GM23248 (cell line): ENCODE measurements around the gene ATE1. TPM values are rescaled to one million over a fixed set of nuclear protein-coding genes. Genes with fewer than 3 reads are reported as not detected.

ENCODE experiments used
- DNase-seq: peaks from one replicate; pipeline ENCODE4 v3.0.0-alpha.2; 2015
- H2AFZ ChIP-seq: fragments of 200-600 bp; sonication (generic); 2 replicates; pipeline ENCODE4 v1.6.1; 2016; ENCODE audit warnings: antibody characterized with exemption
- H3F3A ChIP-seq: fragments of 200-600 bp; sonication (generic); 2 replicates; pipeline ENCODE4 v1.6.1; 2016; ENCODE audit warnings: mild to moderate bottlenecking, antibody characterized with exemption, mixed run types; ENCODE audit not compliant: insufficient read depth
- H3K27ac ChIP-seq: fragments of 200-600 bp; sonication (generic); 2 replicates; pipeline ENCODE4 v1.5.1; 2016; ENCODE audit warnings: mild to moderate bottlenecking
- H3K27me3 ChIP-seq: fragments of 200-600 bp; sonication (generic); replicated peaks from 2 replicates; pipeline ENCODE4 v1.6.1; 2016; ENCODE audit warnings: mild to moderate bottlenecking; ENCODE audit not compliant: insufficient read depth
- H3K36me3 ChIP-seq: fragments of 200-600 bp; sonication (generic); 2 replicates; pipeline ENCODE4 v1.6.1; 2016; ENCODE audit warnings: low read depth, mild to moderate bottlenecking
- H3K4me1 ChIP-seq: fragments of 200-600 bp; sonication (generic); 2 replicates; pipeline ENCODE4 v1.6.1; 2016; ENCODE audit warnings: mild to moderate bottlenecking; ENCODE audit not compliant: insufficient read depth
- H3K4me2 ChIP-seq: fragments of 200-600 bp; sonication (generic); one replicate; pipeline ENCODE4 v1.6.1; 2016; ENCODE audit warnings: mild to moderate bottlenecking; ENCODE audit not compliant: unreplicated experiment
- H3K4me3 ChIP-seq: fragments of 200-600 bp; sonication (generic); 2 replicates; pipeline ENCODE4 v1.5.1; 2016; ENCODE audit warnings: mild to moderate bottlenecking
- H3K79me2 ChIP-seq: fragments of 200-600 bp; sonication (generic); 2 replicates; pipeline ENCODE4 v1.6.1; 2016; ENCODE audit warnings: mild to moderate bottlenecking; ENCODE audit not compliant: insufficient read depth
- H3K9ac ChIP-seq: fragments of 200-600 bp; sonication (generic); 2 replicates; pipeline ENCODE4 v1.6.1; 2016; ENCODE audit warnings: mild to moderate bottlenecking
- H3K9me2 ChIP-seq: fragments of 200-600 bp; sonication (generic); 2 replicates; pipeline ENCODE4 v1.6.1; 2016; ENCODE audit warnings: mixed run types, mild to moderate bottlenecking, moderate library complexity; ENCODE audit not compliant: insufficient read depth
- H3K9me3 ChIP-seq: fragments of 200-600 bp; sonication (generic); one replicate; pipeline ENCODE4 v1.6.1; 2017; ENCODE audit warnings: low read depth
- H4K20me1 ChIP-seq: fragments of 200-600 bp; sonication (generic); 2 replicates; pipeline ENCODE4 v1.6.0; 2016; ENCODE audit not compliant: insufficient read depth
- EZH2 ChIP-seq: fragments of 200-600 bp; sonication (generic); IDR thresholded peaks from 2 replicates; pipeline ENCODE4 v1.6.1; 2018; ENCODE audit warnings: antibody characterized with exemption, mild to moderate bottlenecking; ENCODE audit not compliant: insufficient read depth, poor library complexity, severe bottlenecking
- EZH2phosphoT487 ChIP-seq: fragments of 200-600 bp; sonication (generic); IDR thresholded peaks from 2 replicates; pipeline ENCODE4 v1.6.1; 2018; ENCODE audit warnings: antibody characterized with exemption, moderate library complexity, mild to moderate bottlenecking, low read depth; ENCODE audit not compliant: insufficient read depth
- WGBS, 2 experiments: methylation state at CpG; one replicate each; pipeline ENCODE4 v1.1.6; 2015 to 2017; ENCODE audit warnings: low lambda C conversion rate in 2 of 2, low coverage in 1 of 2; ENCODE audit errors: missing lambda C conversion rate in 2 of 2; 5-methylcytosine and 5-hydroxymethylcytosine counted together
- in situ Hi-C: fragments of 300-500 bp; cut with MboI; formaldehyde crosslinking; loops from 2 replicates; pipeline ENCODE4 v1.15.0; 2020
- polyA plus RNA-seq: library from polyadenylated mRNA; unstranded; fragments of >200 nt; fragmentation: Nextera tagmentation; extraction: Ambion mirVana; gene quantifications from 2 replicates; pipeline ENCODE4 v1.2.1, GENCODE V29; 2016
- total RNA-seq: library from RNA; depleted of rRNA; stranded (reverse); fragments of >200 nt; shearing (Covaris generic); gene quantifications from 2 replicates; pipeline ENCODE4 v1.2.3, GENCODE V29; 2014

The ATE1 gene
- total and polyA plus RNA-seq, 2 experiments from 2014 or later: 14.8 to 19.1 TPM

- H3K4me3 ChIP-seq: no peak overlapping the region
- WGBS, 2 experiments: 83 to 86% methylated on average over 4 of the region's 4 CpGs
These were observed 72.9 kb downstream of the ATE1 start for GRCh38 chr10:121854809-121855445.

GRCh38 chr10:121853950-121854349 is 73.9 kb downstream of the ATE1 start:
- Histone ChIP-seq H3K9ac (no peak overlapping the region), H3K4me2 (no peak overlapping the region), H3F3A (no peaks in the 10 kb centered on the region), H3K36me3 (0 out of 2 replicates have a peak, but pooled peaks cover 3% of the 10 kb centered on the region), H3K27ac (no peak overlapping the region), H3K4me1 (no peaks in the 10 kb centered on the region), H3K9me2 (no peaks in the 10 kb centered on the region), H3K4me3 (no peak overlapping the region), H3K79me2 (no peaks in the 10 kb centered on the region), H4K20me1 (no peaks in the 10 kb centered on the region), H3K9me3 (no peaks in the 10 kb centered on the region), H3K27me3 (no peaks in the 10 kb centered on the region), H2AFZ (no peak overlapping the region)
- in situ Hi-C loops: no loop called here
- DNase-seq: no peak
- TF ChIP-seq EZH2phosphoT487 (no peak), EZH2 (no peak)

More at GRCh38 chr10:121854809-121855445, 72.9 kb downstream of the ATE1 start:
- no peaks in the 10 kb centered on the region for H3K9me3 ChIP-seq
- 0 out of 2 replicates have a peak, but pooled peaks cover 3% of the 10 kb centered on the region for H3K36me3 ChIP-seq
- no peak for TF ChIP-seq EZH2
- no peak for TF ChIP-seq EZH2phosphoT487
- H3K79me2 ChIP-seq: no peaks in the 10 kb centered on the region
- no peak overlapping the region for H2AFZ ChIP-seq
- no peak for DNase-seq
- H3K4me2 ChIP-seq: no peak overlapping the region
- H3K9me2 ChIP-seq: no peaks in the 10 kb centered on the region
- H3K27me3 ChIP-seq: no peaks in the 10 kb centered on the region
- no peaks in the 10 kb centered on the region for H4K20me1 ChIP-seq
- H3K27ac ChIP-seq: no peak overlapping the region
- in situ Hi-C loops: no loop called here
- H3K9ac ChIP-seq: no peak overlapping the region
- H3K4me1 ChIP-seq: no peaks in the 10 kb centered on the region
- no peaks in the 10 kb centered on the region for H3F3A ChIP-seq

GRCh38 chr10:121851786-121852185 is 76.0 kb downstream of the ATE1 start:
- 96 to 100% methylated on average over 1 of the region's 1 CpG for WGBS, 2 experiments
- DNase-seq: no peak

GRCh38 chr10:121848082-121848481 is 79.7 kb downstream of the ATE1 start:
- Histone ChIP-seq H3K4me2 (no peak overlapping the region), H3K4me1 (no peaks in the 10 kb centered on the region), H3F3A (no peaks in the 10 kb centered on the region), H3K27me3 (no peaks in the 10 kb centered on the region), H4K20me1 (no peaks in the 10 kb centered on the region), H3K9me3 (no peaks in the 10 kb centered on the region), H3K79me2 (no peaks in the 10 kb centered on the region), H2AFZ (no peak overlapping the region), H3K9me2 (no peaks in the 10 kb centered on the region), H3K9ac (no peak overlapping the region), H3K4me3 (no peak overlapping the region), H3K36me3 (peaks cover 3% of the 10 kb centered on the region; the same call in 1 of the 2 replicates), H3K27ac (no peak overlapping the region)
- TF ChIP-seq EZH2phosphoT487 (no peak), EZH2 (no peak)
- in situ Hi-C loops: no loop called here
- WGBS, 2 experiments: 94 to 95% methylated on average over 8 of the region's 8 CpGs
- no peak for DNase-seq

More at GRCh38 chr10:121851786-121852185, 76.0 kb downstream of the ATE1 start:
- Histone ChIP-seq H2AFZ (no peak overlapping the region), H3K9me2 (no peaks in the 10 kb centered on the region), H3K4me2 (no peak overlapping the region), H3F3A (no peaks in the 10 kb centered on the region), H3K9ac (no peak overlapping the region), H3K36me3 (0 out of 2 replicates have a peak, but pooled peaks cover 3% of the 10 kb centered on the region), H3K4me1 (no peaks in the 10 kb centered on the region), H3K9me3 (no peaks in the 10 kb centered on the region), H3K27me3 (no peaks in the 10 kb centered on the region), H3K27ac (no peak overlapping the region), H3K79me2 (no peaks in the 10 kb centered on the region), H4K20me1 (no peaks in the 10 kb centered on the region), H3K4me3 (no peak overlapping the region)
- TF ChIP-seq EZH2phosphoT487: no peak
- in situ Hi-C loops: no loop called here

GRCh38 chr10:121846555-121846954 is 81.3 kb downstream of the ATE1 start:
- no peak overlapping the region for H3K9ac ChIP-seq
- no peaks in the 10 kb centered on the region for H3K27me3 ChIP-seq
- in situ Hi-C loops: no loop called here
- H3K9me2 ChIP-seq: no peaks in the 10 kb centered on the region
- H4K20me1 ChIP-seq: no peaks in the 10 kb centered on the region
- H3F3A ChIP-seq: no peaks in the 10 kb centered on the region
- no peak for DNase-seq
- H3K4me3 ChIP-seq: no peak overlapping the region
- H2AFZ ChIP-seq: no peak overlapping the region
- TF ChIP-seq EZH2phosphoT487 (no peak), EZH2 (no peak)
- peaks cover 3% of the 10 kb centered on the region; the same call in 1 of the 2 replicates for H3K36me3 ChIP-seq
- no peak overlapping the region for H3K27ac ChIP-seq
- no peaks in the 10 kb centered on the region for H3K4me1 ChIP-seq
- H3K4me2 ChIP-seq: no peak overlapping the region
- H3K9me3 ChIP-seq: no peaks in the 10 kb centered on the region
- 93 to 100% methylated on average over 2 of the region's 2 CpGs for WGBS, 2 experiments
- H3K79me2 ChIP-seq: no peaks in the 10 kb centered on the region
